Heart left ventricle (tissue), 13 donors: Measurements from ENCODE around the gene SP3.

ENCODE experiments used
- POLR2A ChIP-seq, 2 donors: fragments of 450-650 bp; IDR thresholded peaks; one replicate each; pipeline ENCODE4 v1.6.1; 2017; ENCODE audit warnings: antibody characterized with exemption in 2 of 2, mild to moderate bottlenecking in 2 of 2, moderate library complexity in 2 of 2
- TF ChIP-seq, protein P1 (sequence below), 12 donors: fragments of 200-600 bp; sonication (generic) in 4 of 12; IDR thresholded peaks; one replicate each; pipeline versions ENCODE4 v1.5.0 to v1.8.0; 2018 to 2022; ENCODE audit warnings: antibody characterized with exemption in 12 of 12, mild to moderate bottlenecking in 5 of 12
- donor health status: ischemic (EF 13 %, LVEDD 7.1; RV severe dilation, severe dysfunction).
- donor health status: DM: no; HTN: yes; CAD: no.
- donor health status: DM: no; HTN: no; CAD: no.
- donor health status: ischemic (EF 25% LVEDD 6.9; RV normal size, moderate dysfunction).
- donor health status: ischemic (EF 25% LVEDD 5.7; RV mildly dilated, moderate dysfunction).
- donor health status: ischemic (EF 35%, LVEDD 5.7; RV mildly dilated, moderate dysfunction).
- donor health status: nonischemic (EF 11% LVEDD 7.7; RV severe dilation, severe dysfunction).
- donor health status: DM: yes; HTN: yes; CAD: no.
- donor health status: PGD.
- donor health status: ischemic (EF 29% LVEDD 5.4; RV normal size, mild dysfunction).
- donor health status: nonischemic (EF 23%, LVEDD 6.1; RV moderate dilation, normal function).

DNA sequence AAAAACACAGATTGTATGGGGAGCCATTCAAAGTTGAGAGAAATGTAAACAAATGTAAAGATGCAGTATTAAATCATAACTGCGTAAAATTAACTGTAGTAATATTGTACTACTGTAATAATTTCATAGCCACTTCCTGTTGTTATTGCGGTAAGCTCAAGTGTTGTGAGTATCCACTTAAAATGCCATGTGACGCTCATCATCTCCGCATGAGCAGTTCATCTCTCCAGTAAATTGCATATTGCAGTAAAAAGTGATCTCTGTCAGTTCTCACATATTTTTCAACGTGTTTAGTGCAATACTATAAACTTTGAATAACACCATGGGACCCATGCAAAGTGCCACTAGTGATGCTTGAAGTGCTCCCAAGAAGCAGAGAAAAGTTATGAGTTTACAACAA lies 41.8 kb upstream of the SP3 start:
- TF ChIP-seq, protein P1, sequence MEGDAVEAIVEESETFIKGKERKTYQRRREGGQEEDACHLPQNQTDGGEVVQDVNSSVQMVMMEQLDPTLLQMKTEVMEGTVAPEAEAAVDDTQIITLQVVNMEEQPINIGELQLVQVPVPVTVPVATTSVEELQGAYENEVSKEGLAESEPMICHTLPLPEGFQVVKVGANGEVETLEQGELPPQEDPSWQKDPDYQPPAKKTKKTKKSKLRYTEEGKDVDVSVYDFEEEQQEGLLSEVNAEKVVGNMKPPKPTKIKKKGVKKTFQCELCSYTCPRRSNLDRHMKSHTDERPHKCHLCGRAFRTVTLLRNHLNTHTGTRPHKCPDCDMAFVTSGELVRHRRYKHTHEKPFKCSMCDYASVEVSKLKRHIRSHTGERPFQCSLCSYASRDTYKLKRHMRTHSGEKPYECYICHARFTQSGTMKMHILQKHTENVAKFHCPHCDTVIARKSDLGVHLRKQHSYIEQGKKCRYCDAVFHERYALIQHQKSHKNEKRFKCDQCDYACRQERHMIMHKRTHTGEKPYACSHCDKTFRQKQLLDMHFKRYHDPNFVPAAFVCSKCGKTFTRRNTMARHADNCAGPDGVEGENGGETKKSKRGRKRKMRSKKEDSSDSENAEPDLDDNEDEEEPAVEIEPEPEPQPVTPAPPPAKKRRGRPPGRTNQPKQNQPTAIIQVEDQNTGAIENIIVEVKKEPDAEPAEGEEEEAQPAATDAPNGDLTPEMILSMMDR (IDR thresholded peaks at IDR 0.05), result no peak
- TF ChIP-seq POLR2A (IDR thresholded peaks at IDR 0.05), result no peak
